NB4 (cell line): Measurements from ENCODE around the gene DHCR7.

ENCODE experiments used
- DNase-seq: peaks from one replicate; pipeline ENCODE4 v3.0.0; 2010; ENCODE audit warnings: low read depth
- H3K4me3 ChIP-seq: one replicate; pipeline ENCODE4 v1.5.1; 2011; ENCODE audit warnings: mild to moderate bottlenecking, low read depth, low read length, moderate library complexity
- MYC ChIP-seq: IDR thresholded peaks from 2 replicates; pipeline ENCODE4 v1.6.1; 2011; ENCODE audit warnings: low read depth, low read length
- POLR2A ChIP-seq: IDR thresholded peaks from 2 replicates; pipeline ENCODE4 v1.6.1; 2011; ENCODE audit warnings: mild to moderate bottlenecking; ENCODE audit not compliant: insufficient read length; ENCODE audit errors: extremely low read depth
- TF ChIP-seq, protein P1 (sequence below): IDR thresholded peaks from 2 replicates; pipeline ENCODE4 v1.6.1; 2011; ENCODE audit warnings: low read depth, low read length
- TF ChIP-seq, protein P2 (sequence below): IDR thresholded peaks from one replicate; pipeline ENCODE4 v1.5.1; 2012; ENCODE audit warnings: low read depth, low read length

The DHCR7 gene

DNA sequence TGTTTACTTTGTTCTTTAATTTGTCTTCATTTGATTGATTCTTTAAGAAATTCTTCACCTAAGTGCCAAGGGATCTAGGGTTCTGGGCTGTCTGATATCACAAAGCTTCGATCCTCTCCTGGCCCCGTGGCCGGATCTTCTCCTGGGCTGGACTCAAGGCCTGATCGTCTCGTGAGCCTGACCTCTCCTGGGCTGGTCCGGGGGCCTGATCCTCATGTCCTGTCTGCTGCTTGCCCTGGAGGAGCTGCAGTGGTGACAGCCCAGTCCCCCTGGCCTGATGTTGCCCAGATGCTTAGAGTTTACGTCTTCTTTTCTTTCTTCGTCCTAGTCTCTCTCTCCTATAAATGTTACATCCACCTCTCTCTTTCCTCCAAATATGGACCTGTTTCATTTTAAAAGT lies 8.1 kb upstream of the DHCR7 start:
- no peak overlapping the region for H3K4me3 ChIP-seq
- TF ChIP-seq POLR2A (no peak), MYC (no peak)
- TF ChIP-seq, protein P1, sequence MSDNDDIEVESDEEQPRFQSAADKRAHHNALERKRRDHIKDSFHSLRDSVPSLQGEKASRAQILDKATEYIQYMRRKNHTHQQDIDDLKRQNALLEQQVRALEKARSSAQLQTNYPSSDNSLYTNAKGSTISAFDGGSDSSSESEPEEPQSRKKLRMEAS: no peak
- TF ChIP-seq, protein P2, sequence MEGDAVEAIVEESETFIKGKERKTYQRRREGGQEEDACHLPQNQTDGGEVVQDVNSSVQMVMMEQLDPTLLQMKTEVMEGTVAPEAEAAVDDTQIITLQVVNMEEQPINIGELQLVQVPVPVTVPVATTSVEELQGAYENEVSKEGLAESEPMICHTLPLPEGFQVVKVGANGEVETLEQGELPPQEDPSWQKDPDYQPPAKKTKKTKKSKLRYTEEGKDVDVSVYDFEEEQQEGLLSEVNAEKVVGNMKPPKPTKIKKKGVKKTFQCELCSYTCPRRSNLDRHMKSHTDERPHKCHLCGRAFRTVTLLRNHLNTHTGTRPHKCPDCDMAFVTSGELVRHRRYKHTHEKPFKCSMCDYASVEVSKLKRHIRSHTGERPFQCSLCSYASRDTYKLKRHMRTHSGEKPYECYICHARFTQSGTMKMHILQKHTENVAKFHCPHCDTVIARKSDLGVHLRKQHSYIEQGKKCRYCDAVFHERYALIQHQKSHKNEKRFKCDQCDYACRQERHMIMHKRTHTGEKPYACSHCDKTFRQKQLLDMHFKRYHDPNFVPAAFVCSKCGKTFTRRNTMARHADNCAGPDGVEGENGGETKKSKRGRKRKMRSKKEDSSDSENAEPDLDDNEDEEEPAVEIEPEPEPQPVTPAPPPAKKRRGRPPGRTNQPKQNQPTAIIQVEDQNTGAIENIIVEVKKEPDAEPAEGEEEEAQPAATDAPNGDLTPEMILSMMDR: no peak
- no peak for DNase-seq

DNA sequence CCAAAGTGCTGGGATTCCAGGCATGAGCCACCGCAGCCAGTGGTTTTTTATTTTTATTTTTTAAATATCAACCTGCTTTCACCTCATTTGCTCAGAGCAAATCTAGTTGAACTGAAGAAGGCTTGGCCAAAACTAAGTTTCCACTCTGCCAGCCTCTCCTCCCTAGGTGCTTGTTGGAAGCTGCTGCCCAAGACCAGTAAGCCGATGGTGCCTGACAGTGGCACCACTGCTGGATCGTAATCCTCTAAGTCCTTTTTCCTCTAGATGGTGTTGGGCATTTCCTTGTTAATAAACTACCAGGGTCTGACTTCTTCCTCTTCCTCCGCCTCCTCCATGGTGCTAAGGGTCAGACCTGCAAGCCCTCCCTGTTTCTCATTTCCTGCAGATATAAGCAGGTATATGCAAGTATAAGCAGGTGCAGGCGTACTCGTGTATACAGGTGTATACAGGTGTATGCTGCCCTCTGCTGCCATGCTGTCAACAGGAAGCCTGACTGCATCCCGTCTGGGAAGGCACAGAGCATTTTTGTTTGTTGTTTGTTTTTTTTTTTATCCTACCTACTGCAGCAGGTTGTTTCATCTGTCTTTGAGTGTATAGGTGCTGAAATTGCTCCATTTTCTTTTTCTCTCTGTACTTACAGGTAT lies 6.4 kb upstream of the DHCR7 start:
- TF ChIP-seq POLR2A: no peak
- TF ChIP-seq, protein P1: no peak
- TF ChIP-seq MYC: no peak
- TF ChIP-seq, protein P2: no peak
- H3K4me3 ChIP-seq: peak overlapping the region; percentile 79
- DNase-seq: no peak

GRCh38 chr11:71453918-71454304 lies 5.7 kb upstream of the DHCR7 start:
- TF ChIP-seq, protein P1: no peak
- TF ChIP-seq MYC (no peak), POLR2A (no peak)
- TF ChIP-seq, protein P2: no peak
- DNase-seq: no peak
- H3K4me3 ChIP-seq: peak overlapping the region; percentile 79

GRCh38 chr11:71453037-71453917 lies 5.1 kb upstream of the DHCR7 start, which contains the start of gene NADSYN1:
Gene NADSYN1 (plus strand): TSS chr11:71453203. CDS start chr11:71453297, 94 bp downstream.
- peak within 1 kb of the TSS; percentile 82 for H3K4me3 ChIP-seq
- TF ChIP-seq POLR2A (peak; percentile 79), MYC (no peak; the same call in 1 of the 2 replicates)
- TF ChIP-seq, protein P1: no peak
- TF ChIP-seq, protein P2: no peak
- DNase-seq: peak; percentile 95

DNA sequence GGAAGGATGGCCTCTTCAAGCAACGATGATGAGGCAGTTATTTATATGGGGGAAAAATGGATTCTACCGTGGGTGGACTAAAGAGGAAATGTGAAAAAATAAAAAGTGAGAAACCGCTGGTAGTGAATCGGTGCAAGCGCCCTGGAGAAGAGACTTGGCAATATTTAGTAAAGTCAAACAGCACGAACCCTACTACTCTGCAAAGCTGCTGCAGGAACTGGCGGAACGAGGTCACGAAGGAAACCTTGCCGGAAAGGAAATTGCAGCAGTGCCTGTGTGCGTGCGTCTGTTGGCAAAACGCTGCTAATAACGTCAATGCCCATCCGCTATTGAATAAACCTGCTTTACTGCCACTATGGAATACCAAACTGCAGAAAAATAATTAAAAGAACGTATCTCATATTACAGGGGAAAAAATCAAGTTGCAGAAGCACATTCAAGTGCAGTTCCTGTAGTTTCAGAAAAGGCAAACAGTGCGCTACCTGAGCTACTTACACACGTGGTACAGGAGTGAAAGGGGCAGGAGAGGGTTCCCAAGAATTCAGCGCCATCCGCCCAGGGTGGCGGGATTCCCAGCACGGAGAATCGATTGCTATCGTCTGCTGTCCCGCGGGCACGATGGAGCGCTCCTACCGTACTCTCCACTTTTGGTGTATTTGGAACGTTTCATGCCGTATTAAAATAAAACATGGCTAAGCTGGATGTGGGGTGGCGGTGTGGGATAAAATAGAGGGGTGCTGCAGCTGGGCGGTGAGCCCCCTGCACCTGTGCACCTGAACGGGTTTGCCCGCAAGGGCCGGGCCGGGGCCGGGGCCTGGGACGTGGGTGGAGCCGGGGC lies 4.2 kb upstream of the DHCR7 start:
- H3K4me3 ChIP-seq: peak overlapping the region; percentile 82
- peak; percentile 85 for DNase-seq
- TF ChIP-seq, protein P1: peak; percentile 68
- peak; percentile 89 for TF ChIP-seq MYC
- TF ChIP-seq, protein P2: no peak
- peak; percentile 73 for TF ChIP-seq POLR2A
